A549 treated with AZD2906 at 1 μM for 4 hours (cell line): ENCODE data around the gene DYNC1I1. TPM values are rescaled to one million over a fixed set of nuclear protein-coding genes. Genes with fewer than 3 reads are reported as not detected.

Experiments
- total RNA-seq: library from RNA; stranded (reverse); fragments of 200-300 nt; extraction: Qiagen RNA extraction; gene quantifications from 5 replicates; pipeline ENCODE4 v1.2.3, GENCODE V29; 2022

The DYNC1I1 gene
- total RNA-seq = 0.15 to 0.29 TPM (median 0.16 TPM) in 5 replicates

GRCh38 chr7:95772298-95772770, at the start of gene DYNC1I1:
Gene DYNC1I1, plus strand, starts transcription at chr7:95772554. Its CDS starts 32,176 bp downstream, at chr7:95804730.

Other genes starting within 250 kb of the DYNC1I1 start
- 28.0 to 36.2 TPM (median 34.5 TPM) in 5 replicates for gene PDK4, start 176.0 kb upstream of the DYNC1I1 start, total RNA-seq